22Rv1 (cell line): ENCODE results near the gene KSR2.

ENCODE experiments used
- CTCF ChIP-seq: fragments of 450-650 bp; IDR thresholded peaks from 2 replicates; pipeline ENCODE4 v1.5.1; 2017; ENCODE audit warnings: mild to moderate bottlenecking
- ZFX ChIP-seq: fragments of 450-650 bp; IDR thresholded peaks from 2 replicates; pipeline ENCODE4 v1.6.1; 2017; ENCODE audit warnings: antibody characterized with exemption, borderline replicate concordance

- TF ChIP-seq CTCF (no peak), ZFX (no peak)
Measured at GRCh38 chr12:117559978-117560377, 408.8 kb downstream of the KSR2 start.
